Measurements from ENCODE around the gene PIM1. TPM values are rescaled to one million over a fixed set of nuclear protein-coding genes. Genes with fewer than 3 reads are reported as not detected.

Gene PIM1
- polyA plus RNA-seq, 1 donor from 2014 or later = 4.1 TPM

DNA sequence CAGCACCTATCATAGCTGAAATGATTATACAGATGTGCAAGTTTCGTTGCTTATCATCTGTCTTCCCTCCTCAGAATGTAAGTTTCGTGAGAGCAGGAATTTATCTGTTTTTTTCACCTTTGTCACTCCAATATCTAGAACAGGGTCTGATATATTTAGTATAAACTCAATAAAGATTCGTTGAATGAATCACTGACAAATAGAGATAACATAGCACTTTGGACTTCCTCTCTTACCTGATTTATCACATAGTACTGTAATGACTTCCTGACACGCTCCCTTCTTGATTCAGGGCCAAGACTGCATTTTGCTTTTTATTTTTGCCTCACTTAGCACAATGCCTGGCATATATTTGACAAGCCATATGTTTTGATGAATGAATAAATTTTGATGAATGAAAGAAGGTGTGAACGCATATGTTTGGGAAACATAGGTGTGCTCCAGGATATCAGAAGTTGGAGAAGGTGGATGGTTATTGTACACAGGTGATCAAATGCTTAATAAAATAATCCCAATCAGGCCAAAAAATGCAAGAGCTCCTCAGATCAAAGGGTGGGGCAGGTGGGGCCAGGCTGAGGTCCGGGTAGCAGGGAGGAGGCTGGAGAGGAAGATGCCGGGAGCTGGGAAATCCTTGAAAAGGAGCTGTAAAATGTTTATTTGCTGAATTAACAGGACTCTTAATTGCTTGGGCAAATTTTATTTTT, 33.0 kb downstream of the PIM1 start:
- Histone ChIP-seq H3K36me3 (ENCODE audit: insufficient read depth, low read length) (no peaks in the 10 kb centered on the region), H3K27me3 (ENCODE audit: insufficient read depth, low read depth, low read length) (no peaks in the 10 kb centered on the region), H3K4me2 (ENCODE audit: low read length) (no peak overlapping the region), H3K9ac (ENCODE audit: low read length) (no peak overlapping the region), H3K79me2 (replicated peaks; ENCODE audit: insufficient read depth, low read length) (no peaks in the 10 kb centered on the region), H2AFZ (ENCODE audit: low read depth, low read length) (no peak overlapping the region), H3K9me2 (ENCODE audit: insufficient read depth, low read length) (no peaks in the 10 kb centered on the region), H3K4me3 (ENCODE audit: low read length) (no peak overlapping the region), H3K27ac (ENCODE audit: low read length) (no peak overlapping the region), H3K9me3 (ENCODE audit: low read length) (no peaks in the 10 kb centered on the region), H4K20me1 (ENCODE audit: insufficient read depth) (no peaks in the 10 kb centered on the region), H3F3A (ENCODE audit: insufficient read depth, low read length, poor library complexity, severe bottlenecking) (no peaks in the 10 kb centered on the region)
- TF ChIP-seq MXI1 (conservative IDR thresholded peaks at IDR 0.05; ENCODE audit: poor library complexity, severe bottlenecking) (no peak), POLR2AphosphoS5 (IDR thresholded peaks at IDR 0.05) (no peak), EZH2 (IDR thresholded peaks at IDR 0.05; ENCODE audit: borderline replicate concordance, insufficient read depth, low read length, poor library complexity, severe bottlenecking) (no peak), SMC3 (conservative IDR thresholded peaks at IDR 0.05; ENCODE audit: poor library complexity) (no peak), EP300 (conservative IDR thresholded peaks at IDR 0.05; ENCODE audit: poor library complexity, severe bottlenecking) (no peak), TAF1 (IDR thresholded peaks at IDR 0.05; ENCODE audit: low read depth) (no peak), RAD21 (conservative IDR thresholded peaks at IDR 0.05) (no peak)
- TF ChIP-seq, protein P1, sequence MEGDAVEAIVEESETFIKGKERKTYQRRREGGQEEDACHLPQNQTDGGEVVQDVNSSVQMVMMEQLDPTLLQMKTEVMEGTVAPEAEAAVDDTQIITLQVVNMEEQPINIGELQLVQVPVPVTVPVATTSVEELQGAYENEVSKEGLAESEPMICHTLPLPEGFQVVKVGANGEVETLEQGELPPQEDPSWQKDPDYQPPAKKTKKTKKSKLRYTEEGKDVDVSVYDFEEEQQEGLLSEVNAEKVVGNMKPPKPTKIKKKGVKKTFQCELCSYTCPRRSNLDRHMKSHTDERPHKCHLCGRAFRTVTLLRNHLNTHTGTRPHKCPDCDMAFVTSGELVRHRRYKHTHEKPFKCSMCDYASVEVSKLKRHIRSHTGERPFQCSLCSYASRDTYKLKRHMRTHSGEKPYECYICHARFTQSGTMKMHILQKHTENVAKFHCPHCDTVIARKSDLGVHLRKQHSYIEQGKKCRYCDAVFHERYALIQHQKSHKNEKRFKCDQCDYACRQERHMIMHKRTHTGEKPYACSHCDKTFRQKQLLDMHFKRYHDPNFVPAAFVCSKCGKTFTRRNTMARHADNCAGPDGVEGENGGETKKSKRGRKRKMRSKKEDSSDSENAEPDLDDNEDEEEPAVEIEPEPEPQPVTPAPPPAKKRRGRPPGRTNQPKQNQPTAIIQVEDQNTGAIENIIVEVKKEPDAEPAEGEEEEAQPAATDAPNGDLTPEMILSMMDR (IDR thresholded peaks at IDR 0.05; ENCODE audit: poor library complexity, severe bottlenecking) = no peak
- TF ChIP-seq, protein P2, sequence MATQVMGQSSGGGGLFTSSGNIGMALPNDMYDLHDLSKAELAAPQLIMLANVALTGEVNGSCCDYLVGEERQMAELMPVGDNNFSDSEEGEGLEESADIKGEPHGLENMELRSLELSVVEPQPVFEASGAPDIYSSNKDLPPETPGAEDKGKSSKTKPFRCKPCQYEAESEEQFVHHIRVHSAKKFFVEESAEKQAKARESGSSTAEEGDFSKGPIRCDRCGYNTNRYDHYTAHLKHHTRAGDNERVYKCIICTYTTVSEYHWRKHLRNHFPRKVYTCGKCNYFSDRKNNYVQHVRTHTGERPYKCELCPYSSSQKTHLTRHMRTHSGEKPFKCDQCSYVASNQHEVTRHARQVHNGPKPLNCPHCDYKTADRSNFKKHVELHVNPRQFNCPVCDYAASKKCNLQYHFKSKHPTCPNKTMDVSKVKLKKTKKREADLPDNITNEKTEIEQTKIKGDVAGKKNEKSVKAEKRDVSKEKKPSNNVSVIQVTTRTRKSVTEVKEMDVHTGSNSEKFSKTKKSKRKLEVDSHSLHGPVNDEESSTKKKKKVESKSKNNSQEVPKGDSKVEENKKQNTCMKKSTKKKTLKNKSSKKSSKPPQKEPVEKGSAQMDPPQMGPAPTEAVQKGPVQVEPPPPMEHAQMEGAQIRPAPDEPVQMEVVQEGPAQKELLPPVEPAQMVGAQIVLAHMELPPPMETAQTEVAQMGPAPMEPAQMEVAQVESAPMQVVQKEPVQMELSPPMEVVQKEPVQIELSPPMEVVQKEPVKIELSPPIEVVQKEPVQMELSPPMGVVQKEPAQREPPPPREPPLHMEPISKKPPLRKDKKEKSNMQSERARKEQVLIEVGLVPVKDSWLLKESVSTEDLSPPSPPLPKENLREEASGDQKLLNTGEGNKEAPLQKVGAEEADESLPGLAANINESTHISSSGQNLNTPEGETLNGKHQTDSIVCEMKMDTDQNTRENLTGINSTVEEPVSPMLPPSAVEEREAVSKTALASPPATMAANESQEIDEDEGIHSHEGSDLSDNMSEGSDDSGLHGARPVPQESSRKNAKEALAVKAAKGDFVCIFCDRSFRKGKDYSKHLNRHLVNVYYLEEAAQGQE (IDR thresholded peaks at IDR 0.05; ENCODE audit: borderline replicate concordance) = no peak

DNA sequence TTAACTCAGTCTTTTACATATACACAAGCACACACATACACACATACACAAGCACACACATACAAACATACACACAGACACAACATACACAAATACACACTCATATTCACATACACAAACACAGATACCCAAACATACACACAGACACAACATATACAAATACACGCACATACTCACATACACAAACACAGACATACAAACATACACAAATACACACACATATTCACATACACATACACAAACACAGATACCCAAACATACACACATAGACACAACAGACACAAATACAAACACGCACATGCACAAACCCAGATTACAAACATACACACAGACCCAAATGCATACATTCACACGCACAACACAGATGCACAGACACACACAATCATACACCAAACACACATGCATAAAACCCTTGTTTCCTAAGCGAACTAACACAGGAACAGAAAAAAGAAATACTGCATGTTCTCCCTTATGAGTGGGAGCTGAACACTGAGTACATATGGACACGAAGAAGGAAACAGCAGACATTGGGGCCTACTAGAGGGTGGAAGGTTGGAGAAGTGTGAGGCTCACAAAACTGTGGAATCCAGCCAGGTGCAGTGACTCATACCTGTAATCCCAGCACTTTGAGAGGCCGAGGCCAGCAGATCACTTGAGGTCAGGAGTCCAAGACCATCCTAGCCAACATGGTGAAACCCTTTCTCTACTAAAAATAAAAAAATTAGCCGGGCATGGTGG, 34.2 kb downstream of the PIM1 start:
- Histone ChIP-seq H2AFZ (ENCODE audit: low read depth, low read length) (no peak overlapping the region), H3K27me3 (ENCODE audit: insufficient read depth, low read depth, low read length) (no peaks in the 10 kb centered on the region), H3K4me3 (ENCODE audit: low read length) (no peak overlapping the region), H3K36me3 (ENCODE audit: insufficient read depth, low read length) (no peaks in the 10 kb centered on the region), H3K9me2 (ENCODE audit: insufficient read depth, low read length) (no peaks in the 10 kb centered on the region), H3K27ac (ENCODE audit: low read length) (no peak overlapping the region), H3K9ac (ENCODE audit: low read length) (no peak overlapping the region), H3F3A (ENCODE audit: insufficient read depth, low read length, poor library complexity, severe bottlenecking) (no peaks in the 10 kb centered on the region), H3K4me2 (ENCODE audit: low read length) (no peak overlapping the region), H4K20me1 (ENCODE audit: insufficient read depth) (no peaks in the 10 kb centered on the region), H3K9me3 (ENCODE audit: low read length) (no peaks in the 10 kb centered on the region), H3K79me2 (replicated peaks; ENCODE audit: insufficient read depth, low read length) (no peaks in the 10 kb centered on the region)
- no peak for TF ChIP-seq SMC3 (conservative IDR thresholded peaks at IDR 0.05; ENCODE audit: poor library complexity)
- TF ChIP-seq, protein P2 (IDR thresholded peaks at IDR 0.05; ENCODE audit: borderline replicate concordance) = no peak
- TF ChIP-seq EP300 (conservative IDR thresholded peaks at IDR 0.05; ENCODE audit: poor library complexity, severe bottlenecking) = no peak
- no peak for TF ChIP-seq TAF1 (IDR thresholded peaks at IDR 0.05; ENCODE audit: low read depth)
- no peak for TF ChIP-seq MXI1 (conservative IDR thresholded peaks at IDR 0.05; ENCODE audit: poor library complexity, severe bottlenecking)
- no peak for TF ChIP-seq POLR2AphosphoS5 (IDR thresholded peaks at IDR 0.05)
- TF ChIP-seq, protein P1 (IDR thresholded peaks at IDR 0.05; ENCODE audit: poor library complexity, severe bottlenecking) = no peak
- TF ChIP-seq RAD21 (conservative IDR thresholded peaks at IDR 0.05) = no peak
- TF ChIP-seq EZH2 (IDR thresholded peaks at IDR 0.05; ENCODE audit: borderline replicate concordance, insufficient read depth, low read length, poor library complexity, severe bottlenecking) = no peak
